Psoas muscle (tissue), 8 donors: ENCODE results near the gene TH. TPM values are rescaled to one million over a fixed set of nuclear protein-coding genes. Genes with fewer than 3 reads are reported as not detected.

ENCODE experiments used
- ATAC-seq, 4 donors: fragments of 200-7000 bp; cut with Tn5 transposase; one replicate each; pipeline ENCODE4 v1.9.1; 2020; ENCODE audit warnings: moderate library complexity in 3 of 4, mild to moderate bottlenecking in 2 of 4
- DNase-seq, 2 donors: peaks; one replicate each; pipeline ENCODE4 v3.0.0-alpha.2; 2020
- H3K27ac ChIP-seq: fragments of 200-600 bp; one replicate; pipeline ENCODE4 v1.8.0; 2022
- H3K27me3 ChIP-seq, 3 donors: fragments of 200-600 bp in 1 of 3; one replicate each; pipeline versions ENCODE4 v1.6.1 to v1.8.0; 2013 to 2022; ENCODE audit warnings: low read length in 2 of 3, mild to moderate bottlenecking in 2 of 3, moderate library complexity in 1 of 3; ENCODE audit not compliant: insufficient read depth in 3 of 3
- H3K36me3 ChIP-seq, 2 donors: fragments of 200-600 bp in 1 of 2; one replicate each; pipeline versions ENCODE4 v1.6.1 to v1.8.0; 2013 to 2022; ENCODE audit warnings: low read depth in 1 of 2, mild to moderate bottlenecking in 1 of 2, moderate library complexity in 1 of 2; ENCODE audit not compliant: insufficient read depth in 1 of 2
- H3K4me1 ChIP-seq: fragments of 200-600 bp; one replicate; pipeline ENCODE4 v1.8.0; 2022
- H3K4me3 ChIP-seq: fragments of 200-600 bp; one replicate; pipeline ENCODE4 v1.8.0; 2022; ENCODE audit warnings: mild to moderate bottlenecking
- H3K9me3 ChIP-seq: fragments of 200-600 bp; one replicate; pipeline ENCODE4 v1.8.0; 2022
- WGBS, 3 donors: extraction: QIAGEN DNeasy Blood & Tissue Kit; methylation state at CpG; one replicate each; pipeline versions ENCODE4 v1.1.6 to v1.1.7; 2013; 5-methylcytosine and 5-hydroxymethylcytosine counted together
- intact Hi-C, 2 donors: fragments of 100-400 bp; cut with DNase I; formaldehyde crosslinking; loops; one replicate each; pipeline versions ENCODE4 v1.11.0 to v1.14.2; 2022
- polyA plus RNA-seq, 3 donors: library from polyadenylated mRNA; stranded (reverse); fragments of 200-250 nt; gene quantifications; one replicate each; pipeline ENCODE4 v1.2.3, GENCODE V29; 2013
- total RNA-seq, 4 donors: library from RNA; stranded (reverse); fragmentation: NEBNext Ultra II Directional in 2 of 4; extraction: Animal tissue kit (Norgen Biotek cat#: 25700) in 2 of 4; gene quantifications; one replicate each; pipeline versions ENCODE4 v1.2.1 to v1.2.4, GENCODE V29; 2021 to 2023
- TF ChIP-seq, protein P1 (sequence below): fragments of 200-600 bp; IDR thresholded peaks from one replicate; pipeline ENCODE4 v1.8.0; 2022; ENCODE audit warnings: antibody characterized with exemption
- donor health status: healthy with polysubstance abuse.
- donor health status: DM: no; HTN: no; CAD: no; lungs with moderate emphysema.
- donor health status: Bipolar disorder and iron deficiency.
- donor health status: healthy.
- donor health status: DM: yes; HTN: yes; CAD: no.
- donor health status: DM: no; HTN: no; CAD: no.
- donor health status: DM: no; HTN: no; CAD: no.
- donor health status: DM: yes; HTN: yes; CAD: no.

Gene TH
- total and polyA plus RNA-seq, 7 donors: 0.16 to 0.34 TPM; not detected in 5

DNA sequence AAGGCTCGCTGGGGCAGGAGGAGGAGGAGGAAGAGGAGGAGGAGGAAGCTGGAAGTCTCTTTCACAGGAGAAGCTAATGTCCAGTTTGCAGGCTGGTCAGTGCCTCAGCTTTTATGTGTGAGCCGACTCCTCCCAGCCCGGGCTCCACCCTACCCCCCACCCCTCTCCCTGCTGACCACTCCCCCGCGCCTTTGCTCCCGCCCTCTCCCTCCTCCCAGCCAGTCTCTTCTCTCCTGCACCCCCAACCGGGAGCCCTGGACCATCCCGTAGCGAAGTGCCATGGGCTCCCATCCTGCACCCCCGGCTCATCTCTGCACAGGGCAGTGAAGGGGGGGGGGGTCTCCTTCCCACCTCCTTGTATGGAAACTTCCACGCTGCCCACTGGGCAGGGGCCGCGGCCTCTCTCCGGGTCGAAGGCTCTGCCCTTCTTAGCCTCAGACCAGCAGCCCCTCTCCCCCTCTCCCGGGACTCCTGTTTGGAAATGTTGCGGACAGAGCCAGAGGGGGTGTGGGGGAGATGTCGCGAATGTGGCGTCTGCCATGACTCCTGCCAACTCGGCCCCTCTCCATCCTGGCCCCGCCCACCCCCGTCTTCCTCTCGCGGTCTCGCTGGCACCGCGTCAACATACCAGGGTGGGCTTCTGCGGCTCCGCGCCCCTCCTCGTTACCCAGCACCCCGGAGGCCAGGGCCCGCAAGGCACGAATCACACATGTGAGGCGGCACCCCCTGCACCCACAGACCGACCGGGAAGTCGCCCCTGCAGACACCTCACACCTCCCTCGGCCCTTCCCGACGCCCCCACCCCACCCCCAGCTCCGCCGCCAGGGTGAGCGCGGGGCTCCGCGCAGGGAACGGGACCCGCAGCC lies 34.2 kb downstream of the TH start:
- peak overlapping the region; percentile 55 for H3K4me3 ChIP-seq
- no peaks in the 10 kb centered on the region for H3K9me3 ChIP-seq
- TF ChIP-seq, protein P1, sequence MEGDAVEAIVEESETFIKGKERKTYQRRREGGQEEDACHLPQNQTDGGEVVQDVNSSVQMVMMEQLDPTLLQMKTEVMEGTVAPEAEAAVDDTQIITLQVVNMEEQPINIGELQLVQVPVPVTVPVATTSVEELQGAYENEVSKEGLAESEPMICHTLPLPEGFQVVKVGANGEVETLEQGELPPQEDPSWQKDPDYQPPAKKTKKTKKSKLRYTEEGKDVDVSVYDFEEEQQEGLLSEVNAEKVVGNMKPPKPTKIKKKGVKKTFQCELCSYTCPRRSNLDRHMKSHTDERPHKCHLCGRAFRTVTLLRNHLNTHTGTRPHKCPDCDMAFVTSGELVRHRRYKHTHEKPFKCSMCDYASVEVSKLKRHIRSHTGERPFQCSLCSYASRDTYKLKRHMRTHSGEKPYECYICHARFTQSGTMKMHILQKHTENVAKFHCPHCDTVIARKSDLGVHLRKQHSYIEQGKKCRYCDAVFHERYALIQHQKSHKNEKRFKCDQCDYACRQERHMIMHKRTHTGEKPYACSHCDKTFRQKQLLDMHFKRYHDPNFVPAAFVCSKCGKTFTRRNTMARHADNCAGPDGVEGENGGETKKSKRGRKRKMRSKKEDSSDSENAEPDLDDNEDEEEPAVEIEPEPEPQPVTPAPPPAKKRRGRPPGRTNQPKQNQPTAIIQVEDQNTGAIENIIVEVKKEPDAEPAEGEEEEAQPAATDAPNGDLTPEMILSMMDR: no peak
- H3K27me3 ChIP-seq: peaks cover 2 to 85% (median 25%) of the 10 kb centered on the region in 3 donors
- WGBS, 3 donors: 1 to 4% (median 1%) methylated on average over 32 to 50 of the region's 50 CpGs
- DNase-seq: peak; percentile 68 to 81
- no peaks in the 10 kb centered on the region for H3K4me1 ChIP-seq
- no peaks in the 10 kb centered on the region for H3K36me3 ChIP-seq
- H3K27ac ChIP-seq: no peak overlapping the region
- ATAC-seq: peak; percentile 43 to 64 (median 55)
- intact Hi-C loops: no loop called here

DNA sequence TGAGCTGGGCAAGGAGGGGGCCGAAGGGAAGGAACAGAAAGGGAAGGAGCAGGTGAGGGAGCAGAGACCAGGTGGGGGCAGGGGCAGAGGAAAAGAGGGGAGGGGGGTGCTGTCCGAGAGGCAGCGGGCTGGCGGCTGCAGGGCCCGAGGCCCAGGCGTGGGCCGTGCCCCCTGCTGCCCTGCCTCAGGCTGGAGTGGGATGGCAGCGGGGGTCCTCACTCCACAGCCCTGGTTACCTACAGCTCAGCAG lies 34.7 kb downstream of the TH start:
- WGBS, 3 donors: 55 to 77% methylated on average over 7 to 8 of the region's 8 CpGs; no CpG with 5 or more reads in 1 of the 3 donors
- no peak for DNase-seq
- TF ChIP-seq, protein P1: no peak
- Histone ChIP-seq H3K27ac (no peak overlapping the region), H3K4me1 (no peaks in the 10 kb centered on the region), H3K9me3 (no peaks in the 10 kb centered on the region), H3K27me3 (peaks cover 0 to 80% (median 25%) of the 10 kb centered on the region in 3 donors), H3K36me3 (no peaks in the 10 kb centered on the region), H3K4me3 (peak overlapping the region; percentile 55)
- peak in 1 of 4 donors; percentile 9 for ATAC-seq
- intact Hi-C loops: no loop called here

DNA sequence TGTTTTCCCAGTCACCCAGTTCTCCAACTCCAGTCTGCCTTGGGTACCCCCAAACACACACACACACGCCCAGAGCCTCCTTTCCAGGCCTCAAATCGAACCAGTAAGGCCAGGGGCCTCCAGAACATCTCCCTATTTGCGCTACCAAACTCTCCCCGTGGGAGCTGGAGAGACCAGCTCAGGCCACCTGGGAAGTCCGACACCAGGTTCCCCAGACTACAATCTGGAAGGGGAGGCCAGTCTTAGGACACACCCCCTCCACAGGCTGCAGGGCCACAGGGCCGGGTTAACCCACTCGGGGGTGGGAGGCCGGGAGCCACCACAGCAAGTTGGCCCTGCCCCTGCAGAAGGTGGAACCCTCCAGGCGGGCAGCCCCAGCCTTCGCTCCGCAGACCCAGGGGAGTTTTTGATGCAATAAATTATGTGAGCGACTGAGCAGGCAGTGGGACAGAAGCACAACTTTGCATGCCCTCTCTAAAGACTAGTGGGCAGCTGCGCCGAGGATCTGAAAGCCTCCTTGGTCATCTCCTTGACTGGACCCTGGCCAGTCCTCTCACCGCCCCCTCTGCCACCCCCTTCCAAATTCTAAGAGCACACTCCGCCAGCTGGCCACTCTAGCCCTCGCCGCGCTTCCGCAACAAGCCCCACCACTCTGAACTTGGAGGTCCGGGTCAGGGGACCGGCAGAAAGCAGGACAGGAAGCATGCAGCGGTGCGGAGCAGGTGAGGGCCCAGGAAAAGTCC lies 35.2 kb downstream of the TH start:
- WGBS, 3 donors: 75 to 83% (median 77%) methylated on average over 24 of the region's 24 CpGs
- TF ChIP-seq, protein P1: no peak
- DNase-seq (peak; percentile 13 to 50), ATAC-seq (no peak)
- Histone ChIP-seq H3K9me3 (no peaks in the 10 kb centered on the region), H3K4me1 (no peaks in the 10 kb centered on the region), H3K36me3 (no peaks in the 10 kb centered on the region), H3K4me3 (peak overlapping the region; percentile 55), H3K27ac (no peak overlapping the region), H3K27me3 (peaks cover 0 to 75% (median 25%) of the 10 kb centered on the region in 3 donors)
- intact Hi-C loops: no loop called here

DNA sequence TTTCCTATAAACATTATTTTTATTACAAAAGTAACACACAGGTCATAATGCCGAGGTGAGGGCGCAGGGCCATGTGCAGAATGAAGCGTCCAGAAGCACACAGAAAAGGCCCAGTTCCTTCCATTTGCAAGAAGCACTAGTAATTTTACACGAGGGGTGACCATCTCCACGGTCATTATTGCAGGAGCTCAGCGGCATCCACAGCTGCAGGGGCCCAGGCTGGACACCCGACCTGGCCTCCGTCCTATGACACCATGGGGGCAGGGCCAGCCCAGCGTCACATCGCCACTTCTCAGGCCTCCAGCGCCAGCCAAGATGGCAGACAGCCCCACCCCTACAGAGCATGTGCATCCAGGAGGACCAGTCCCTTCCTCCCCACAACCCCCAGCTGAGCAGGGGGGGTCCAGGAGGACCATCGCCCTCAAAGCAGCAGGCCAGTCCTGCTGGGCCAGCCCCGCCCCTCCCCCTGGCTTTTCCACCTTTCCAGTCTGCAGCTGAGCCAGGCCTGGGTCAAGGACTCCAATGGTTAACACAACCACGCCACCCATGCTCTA lies 35.9 kb downstream of the TH start:
- peak; percentile 20 to 54 for DNase-seq
- Histone ChIP-seq H3K27me3 (peaks cover 0 to 68% (median 20%) of the 10 kb centered on the region in 3 donors), H3K4me3 (peak overlapping the region; percentile 55)

More for the DNA sequence above, 35.9 kb downstream of the TH start:
- no peaks in the 10 kb centered on the region for H3K4me1 ChIP-seq
- ATAC-seq: no peak
- TF ChIP-seq, protein P1: no peak
- no peaks in the 10 kb centered on the region for H3K9me3 ChIP-seq
- WGBS, 3 donors: 71 to 78% (median 71%) methylated on average over 12 to 14 of the region's 14 CpGs
- no peak overlapping the region for H3K27ac ChIP-seq
- no peaks in the 10 kb centered on the region for H3K36me3 ChIP-seq
- intact Hi-C loops: no loop called here
